WTC11 (cell line): ENCODE data around the gene NUDT3. TPM values are rescaled to one million over a fixed set of nuclear protein-coding genes. Genes with fewer than 3 reads are reported as not detected.

Source experiments
- CBFB ChIP-seq: sonication (generic); formaldehyde crosslinking; IDR thresholded peaks from 2 replicates; pipeline ENCODE4 v1.8.1; 2022; ENCODE audit warnings: mild to moderate bottlenecking, low read depth, missing genetic modification reagents
- ETV6 ChIP-seq: sonication (generic); formaldehyde crosslinking; IDR thresholded peaks from 2 replicates; pipeline ENCODE4 v1.8.1; 2022; ENCODE audit warnings: mild to moderate bottlenecking, missing genetic modification reagents
- FOXJ3 ChIP-seq: sonication (generic); formaldehyde crosslinking; IDR thresholded peaks from 2 replicates; pipeline ENCODE4 v1.9.0; 2021; ENCODE audit warnings: missing genetic modification reagents, mild to moderate bottlenecking, borderline replicate concordance
- GABPB1 ChIP-seq: sonication (generic); formaldehyde crosslinking; IDR thresholded peaks from 2 replicates; pipeline ENCODE4 v1.8.1; 2023; ENCODE audit warnings: mild to moderate bottlenecking, missing genetic modification reagents
- GRHL2 ChIP-seq: fragments of 250-450 bp; sonication (Bioruptor Pico); IDR thresholded peaks from 2 replicates; pipeline ENCODE4 v1.8.0; 2022; ENCODE audit warnings: mild to moderate bottlenecking, moderate library complexity; ENCODE audit not compliant: insufficient replicate concordance, severe bottlenecking
- HMGA2 ChIP-seq: fragments of 250-450 bp; sonication (Bioruptor Pico); IDR thresholded peaks from 2 replicates; pipeline ENCODE4 v1.4.0; 2021; ENCODE audit warnings: mild to moderate bottlenecking, moderate library complexity
- IRF2 ChIP-seq: sonication (generic); formaldehyde crosslinking; IDR thresholded peaks from 2 replicates; pipeline ENCODE4 v1.8.0; 2022; ENCODE audit warnings: low read depth, missing genetic modification reagents, borderline replicate concordance
- MAX ChIP-seq: sonication (generic); formaldehyde crosslinking; IDR thresholded peaks from 2 replicates; pipeline ENCODE4 v1.8.0; 2022; ENCODE audit warnings: mild to moderate bottlenecking, missing genetic modification reagents
- MXD4 ChIP-seq: fragments of 250-450 bp; sonication (Bioruptor Pico); IDR thresholded peaks from 2 replicates; pipeline ENCODE4 v1.8.0; 2021; ENCODE audit warnings: mild to moderate bottlenecking, moderate library complexity, borderline replicate concordance
- NR3C1 ChIP-seq: sonication (generic); formaldehyde crosslinking; conservative IDR thresholded peaks from 2 replicates; pipeline ENCODE4 v1.8.1; 2023; ENCODE audit warnings: low read depth, mild to moderate bottlenecking, missing genetic modification reagents
- OVOL2 ChIP-seq: fragments of 250-450 bp; sonication (Bioruptor Pico); IDR thresholded peaks from 2 replicates; pipeline ENCODE4 v1.9.0; 2021; ENCODE audit warnings: mild to moderate bottlenecking, borderline replicate concordance
- RORB ChIP-seq: fragments of 250-450 bp; sonication (Bioruptor Pico); IDR thresholded peaks from 2 replicates; pipeline ENCODE4 v1.9.0; 2021; ENCODE audit warnings: mild to moderate bottlenecking
- SOX15 ChIP-seq: fragments of 250-450 bp; sonication (Bioruptor Pico); IDR thresholded peaks from 2 replicates; pipeline ENCODE4 v1.9.0; 2021; ENCODE audit warnings: mild to moderate bottlenecking
- STAT6 ChIP-seq: sonication (generic); formaldehyde crosslinking; conservative IDR thresholded peaks from 2 replicates; pipeline ENCODE4 v1.8.1; 2023; ENCODE audit warnings: mild to moderate bottlenecking, low read depth, missing genetic modification reagents, moderate library complexity
- TEAD4 ChIP-seq: sonication (generic); formaldehyde crosslinking; IDR thresholded peaks from 2 replicates; pipeline ENCODE4 v1.8.0; 2022; ENCODE audit warnings: mild to moderate bottlenecking, missing genetic modification reagents
- ZMAT4 ChIP-seq: fragments of 250-450 bp; sonication (Bioruptor Pico); IDR thresholded peaks from 2 replicates; pipeline ENCODE4 v1.9.0; 2021; ENCODE audit warnings: mild to moderate bottlenecking
- ZNF263 ChIP-seq: sonication (generic); formaldehyde crosslinking; IDR thresholded peaks from 2 replicates; pipeline ENCODE4 v1.8.1; 2022; ENCODE audit warnings: low read depth, mild to moderate bottlenecking, moderate library complexity, missing genetic modification reagents
- ZNF396 ChIP-seq: fragments of 250-450 bp; sonication (Bioruptor Pico); IDR thresholded peaks from 2 replicates; pipeline ENCODE4 v1.8.0; 2021; ENCODE audit warnings: mild to moderate bottlenecking, moderate library complexity, borderline replicate concordance
- ZNF423 ChIP-seq: fragments of 250-450 bp; sonication (Bioruptor Pico); IDR thresholded peaks from 2 replicates; pipeline ENCODE4 v2.1.2; 2022; ENCODE audit warnings: mild to moderate bottlenecking, moderate library complexity
- ZNF671 ChIP-seq: fragments of 250-450 bp; sonication (Bioruptor Pico); IDR thresholded peaks from 2 replicates; pipeline ENCODE4 v1.8.0; 2021; ENCODE audit warnings: mild to moderate bottlenecking
- total RNA-seq: library from RNA; stranded (reverse); gene quantifications from 3 replicates; pipeline ENCODE4 v1.2.3, GENCODE V29; 2021
- TF ChIP-seq, protein P1 (sequence below): fragments of 250-450 bp; sonication (Bioruptor Pico); IDR thresholded peaks from 2 replicates; pipeline ENCODE4 v2.1.2; 2022; ENCODE audit warnings: mild to moderate bottlenecking, moderate library complexity
- TF ChIP-seq, protein P2 (sequence below): sonication (generic); formaldehyde crosslinking; IDR thresholded peaks from 2 replicates; pipeline ENCODE4 v1.8.0; 2022; ENCODE audit warnings: missing genetic modification reagents
- TF ChIP-seq, protein P3 (sequence below): sonication (generic); formaldehyde crosslinking; IDR thresholded peaks from 2 replicates; pipeline ENCODE4 v1.8.0; 2022; ENCODE audit warnings: mild to moderate bottlenecking, missing genetic modification reagents
- TF ChIP-seq, protein P4 (sequence below): fragments of 200-600 bp; IDR thresholded peaks from 2 replicates; pipeline ENCODE4 v1.8.0; 2022; ENCODE audit warnings: antibody characterized with exemption
- TF ChIP-seq, protein P5 (sequence below): fragments of 250-450 bp; sonication (Bioruptor Pico); IDR thresholded peaks from 2 replicates; pipeline ENCODE4 v1.8.0; 2021; ENCODE audit warnings: mild to moderate bottlenecking

The NUDT3 gene
- total RNA-seq, 1 experiment from 2014 or later = 30.0 TPM

DNA sequence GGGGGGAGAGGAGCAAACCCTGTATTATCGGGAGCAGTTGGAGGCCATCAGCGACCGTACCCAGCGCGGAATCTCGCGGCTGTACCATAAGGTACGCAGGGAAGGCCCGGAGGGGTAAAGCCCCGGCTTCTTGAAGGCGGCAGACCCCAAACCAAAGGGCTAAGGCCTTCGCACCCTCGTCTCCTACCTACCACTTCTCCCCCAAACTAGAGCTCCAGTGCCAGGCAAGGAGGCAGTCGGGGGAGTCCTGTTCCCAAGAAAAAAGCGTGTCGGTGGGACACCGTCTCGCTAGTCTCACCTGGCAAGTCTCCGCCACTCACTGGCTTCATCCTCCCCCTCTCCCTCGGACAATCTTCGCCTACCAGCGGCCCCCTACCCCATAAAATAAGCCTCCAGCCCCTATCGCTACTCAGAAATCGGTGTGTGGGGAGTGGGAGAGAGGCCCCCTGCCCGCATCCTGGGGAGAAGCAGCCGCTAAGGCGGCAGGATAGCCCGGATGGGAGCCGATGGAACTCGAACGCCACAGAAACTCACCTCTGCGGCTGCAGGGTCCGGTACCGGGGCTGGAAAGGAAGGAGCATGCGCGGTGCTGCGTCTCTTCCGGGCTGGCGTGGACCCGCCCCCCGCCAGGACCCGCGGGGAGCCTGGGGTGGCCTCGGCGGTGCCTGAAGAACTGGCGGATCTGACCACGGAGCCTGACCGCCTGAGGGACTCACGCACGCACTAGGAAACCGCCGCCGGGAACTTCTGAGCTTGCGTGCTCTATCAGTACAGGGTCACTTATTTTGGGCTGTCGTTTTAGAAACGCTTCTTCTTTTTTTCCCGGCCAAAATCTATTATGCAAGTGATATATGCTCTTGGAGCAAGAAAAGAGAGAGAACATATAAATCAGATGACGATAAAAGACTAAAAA, 33.3 kb upstream of the NUDT3 start, which contains the start of gene RPS10 (continued):
- TF ChIP-seq, protein P1, sequence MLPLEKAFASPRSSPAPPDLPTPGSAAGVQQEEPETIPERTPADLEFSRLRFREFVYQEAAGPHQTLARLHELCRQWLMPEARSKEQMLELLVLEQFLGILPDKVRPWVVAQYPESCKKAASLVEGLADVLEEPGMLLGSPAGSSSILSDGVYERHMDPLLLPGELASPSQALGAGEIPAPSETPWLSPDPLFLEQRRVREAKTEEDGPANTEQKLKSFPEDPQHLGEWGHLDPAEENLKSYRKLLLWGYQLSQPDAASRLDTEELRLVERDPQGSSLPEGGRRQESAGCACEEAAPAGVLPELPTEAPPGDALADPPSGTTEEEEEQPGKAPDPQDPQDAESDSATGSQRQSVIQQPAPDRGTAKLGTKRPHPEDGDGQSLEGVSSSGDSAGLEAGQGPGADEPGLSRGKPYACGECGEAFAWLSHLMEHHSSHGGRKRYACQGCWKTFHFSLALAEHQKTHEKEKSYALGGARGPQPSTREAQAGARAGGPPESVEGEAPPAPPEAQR = no peak
- TF ChIP-seq HMGA2 (CRISPR knock-in tag) = no peak
- no peak for TF ChIP-seq MXD4 (CRISPR knock-in tag)
- no peak for TF ChIP-seq ZNF263
- TF ChIP-seq ZNF671 (CRISPR knock-in tag) = no peak; the same call in 1 of the 2 replicates
- TF ChIP-seq OVOL2 = no peak
- TF ChIP-seq ETV6 = peak; percentile 46; the same call in 1 of the 2 replicates
- peak; percentile 66 for TF ChIP-seq GABPB1 (CRISPR knock-in tag)
- TF ChIP-seq FOXJ3 (CRISPR knock-in tag) = no peak
- TF ChIP-seq, protein P2, sequence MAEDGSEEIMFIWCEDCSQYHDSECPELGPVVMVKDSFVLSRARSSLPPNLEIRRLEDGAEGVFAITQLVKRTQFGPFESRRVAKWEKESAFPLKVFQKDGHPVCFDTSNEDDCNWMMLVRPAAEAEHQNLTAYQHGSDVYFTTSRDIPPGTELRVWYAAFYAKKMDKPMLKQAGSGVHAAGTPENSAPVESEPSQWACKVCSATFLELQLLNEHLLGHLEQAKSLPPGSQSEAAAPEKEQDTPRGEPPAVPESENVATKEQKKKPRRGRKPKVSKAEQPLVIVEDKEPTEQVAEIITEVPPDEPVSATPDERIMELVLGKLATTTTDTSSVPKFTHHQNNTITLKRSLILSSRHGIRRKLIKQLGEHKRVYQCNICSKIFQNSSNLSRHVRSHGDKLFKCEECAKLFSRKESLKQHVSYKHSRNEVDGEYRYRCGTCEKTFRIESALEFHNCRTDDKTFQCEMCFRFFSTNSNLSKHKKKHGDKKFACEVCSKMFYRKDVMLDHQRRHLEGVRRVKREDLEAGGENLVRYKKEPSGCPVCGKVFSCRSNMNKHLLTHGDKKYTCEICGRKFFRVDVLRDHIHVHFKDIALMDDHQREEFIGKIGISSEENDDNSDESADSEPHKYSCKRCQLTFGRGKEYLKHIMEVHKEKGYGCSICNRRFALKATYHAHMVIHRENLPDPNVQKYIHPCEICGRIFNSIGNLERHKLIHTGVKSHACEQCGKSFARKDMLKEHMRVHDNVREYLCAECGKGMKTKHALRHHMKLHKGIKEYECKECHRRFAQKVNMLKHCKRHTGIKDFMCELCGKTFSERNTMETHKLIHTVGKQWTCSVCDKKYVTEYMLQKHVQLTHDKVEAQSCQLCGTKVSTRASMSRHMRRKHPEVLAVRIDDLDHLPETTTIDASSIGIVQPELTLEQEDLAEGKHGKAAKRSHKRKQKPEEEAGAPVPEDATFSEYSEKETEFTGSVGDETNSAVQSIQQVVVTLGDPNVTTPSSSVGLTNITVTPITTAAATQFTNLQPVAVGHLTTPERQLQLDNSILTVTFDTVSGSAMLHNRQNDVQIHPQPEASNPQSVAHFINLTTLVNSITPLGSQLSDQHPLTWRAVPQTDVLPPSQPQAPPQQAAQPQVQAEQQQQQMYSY (CRISPR knock-in tag) = no peak
- TF ChIP-seq MAX (CRISPR knock-in tag) = peak; percentile 86; the same call in 1 of the 2 replicates
- TF ChIP-seq, protein P3, sequence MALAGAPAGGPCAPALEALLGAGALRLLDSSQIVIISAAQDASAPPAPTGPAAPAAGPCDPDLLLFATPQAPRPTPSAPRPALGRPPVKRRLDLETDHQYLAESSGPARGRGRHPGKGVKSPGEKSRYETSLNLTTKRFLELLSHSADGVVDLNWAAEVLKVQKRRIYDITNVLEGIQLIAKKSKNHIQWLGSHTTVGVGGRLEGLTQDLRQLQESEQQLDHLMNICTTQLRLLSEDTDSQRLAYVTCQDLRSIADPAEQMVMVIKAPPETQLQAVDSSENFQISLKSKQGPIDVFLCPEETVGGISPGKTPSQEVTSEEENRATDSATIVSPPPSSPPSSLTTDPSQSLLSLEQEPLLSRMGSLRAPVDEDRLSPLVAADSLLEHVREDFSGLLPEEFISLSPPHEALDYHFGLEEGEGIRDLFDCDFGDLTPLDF (CRISPR knock-in tag) = no peak
- TF ChIP-seq GRHL2 (CRISPR knock-in tag) = no peak
- no peak for TF ChIP-seq TEAD4
- TF ChIP-seq ZMAT4 (CRISPR knock-in tag) = no peak
- no peak for TF ChIP-seq STAT6 (CRISPR knock-in tag)
- no peak for TF ChIP-seq SOX15 (CRISPR knock-in tag)
- TF ChIP-seq ZNF396 = no peak
- TF ChIP-seq, protein P4, sequence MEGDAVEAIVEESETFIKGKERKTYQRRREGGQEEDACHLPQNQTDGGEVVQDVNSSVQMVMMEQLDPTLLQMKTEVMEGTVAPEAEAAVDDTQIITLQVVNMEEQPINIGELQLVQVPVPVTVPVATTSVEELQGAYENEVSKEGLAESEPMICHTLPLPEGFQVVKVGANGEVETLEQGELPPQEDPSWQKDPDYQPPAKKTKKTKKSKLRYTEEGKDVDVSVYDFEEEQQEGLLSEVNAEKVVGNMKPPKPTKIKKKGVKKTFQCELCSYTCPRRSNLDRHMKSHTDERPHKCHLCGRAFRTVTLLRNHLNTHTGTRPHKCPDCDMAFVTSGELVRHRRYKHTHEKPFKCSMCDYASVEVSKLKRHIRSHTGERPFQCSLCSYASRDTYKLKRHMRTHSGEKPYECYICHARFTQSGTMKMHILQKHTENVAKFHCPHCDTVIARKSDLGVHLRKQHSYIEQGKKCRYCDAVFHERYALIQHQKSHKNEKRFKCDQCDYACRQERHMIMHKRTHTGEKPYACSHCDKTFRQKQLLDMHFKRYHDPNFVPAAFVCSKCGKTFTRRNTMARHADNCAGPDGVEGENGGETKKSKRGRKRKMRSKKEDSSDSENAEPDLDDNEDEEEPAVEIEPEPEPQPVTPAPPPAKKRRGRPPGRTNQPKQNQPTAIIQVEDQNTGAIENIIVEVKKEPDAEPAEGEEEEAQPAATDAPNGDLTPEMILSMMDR = no peak
- no peak for TF ChIP-seq NR3C1 (CRISPR knock-in tag)
- TF ChIP-seq ZNF423 (CRISPR knock-in tag) = no peak
- TF ChIP-seq RORB = no peak
- TF ChIP-seq IRF2 (CRISPR knock-in tag) = no peak
- no peak for TF ChIP-seq CBFB (CRISPR knock-in tag)
- TF ChIP-seq, protein P5, sequence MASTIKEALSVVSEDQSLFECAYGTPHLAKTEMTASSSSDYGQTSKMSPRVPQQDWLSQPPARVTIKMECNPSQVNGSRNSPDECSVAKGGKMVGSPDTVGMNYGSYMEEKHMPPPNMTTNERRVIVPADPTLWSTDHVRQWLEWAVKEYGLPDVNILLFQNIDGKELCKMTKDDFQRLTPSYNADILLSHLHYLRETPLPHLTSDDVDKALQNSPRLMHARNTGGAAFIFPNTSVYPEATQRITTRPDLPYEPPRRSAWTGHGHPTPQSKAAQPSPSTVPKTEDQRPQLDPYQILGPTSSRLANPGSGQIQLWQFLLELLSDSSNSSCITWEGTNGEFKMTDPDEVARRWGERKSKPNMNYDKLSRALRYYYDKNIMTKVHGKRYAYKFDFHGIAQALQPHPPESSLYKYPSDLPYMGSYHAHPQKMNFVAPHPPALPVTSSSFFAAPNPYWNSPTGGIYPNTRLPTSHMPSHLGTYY (CRISPR knock-in tag) = no peak; the same call in 1 of the 2 replicates
